Esophagus muscularis mucosa (tissue), 4 donors: ENCODE results near the gene KDM3B.

Experiments
- EP300 ChIP-seq: sonication (generic); formaldehyde crosslinking; IDR thresholded peaks from one replicate; pipeline ENCODE4 v1.6.1; 2017; ENCODE audit warnings: antibody characterized with exemption
- POLR2A ChIP-seq: fragments of 450-650 bp; IDR thresholded peaks from one replicate; pipeline ENCODE4 v1.6.1; 2017; ENCODE audit warnings: antibody characterized with exemption, moderate library complexity, mild to moderate bottlenecking, low read depth
- POLR2AphosphoS5 ChIP-seq, 2 donors: sonication (generic); formaldehyde crosslinking; IDR thresholded peaks; one replicate each; pipeline ENCODE4 v1.6.1; 2017; ENCODE audit warnings: antibody characterized with exemption in 2 of 2
- TF ChIP-seq, protein P1 (sequence below), 3 experiments: fragments of 200-600 bp in 2 of 3; fragments of 450-650 bp in 1 of 3; sonication (generic) in 2 of 3; IDR thresholded peaks; one replicate each; pipeline ENCODE4 v1.5.1; 2017 to 2019; ENCODE audit warnings: antibody characterized with exemption in 3 of 3, mild to moderate bottlenecking in 2 of 3, moderate library complexity in 1 of 3

DNA sequence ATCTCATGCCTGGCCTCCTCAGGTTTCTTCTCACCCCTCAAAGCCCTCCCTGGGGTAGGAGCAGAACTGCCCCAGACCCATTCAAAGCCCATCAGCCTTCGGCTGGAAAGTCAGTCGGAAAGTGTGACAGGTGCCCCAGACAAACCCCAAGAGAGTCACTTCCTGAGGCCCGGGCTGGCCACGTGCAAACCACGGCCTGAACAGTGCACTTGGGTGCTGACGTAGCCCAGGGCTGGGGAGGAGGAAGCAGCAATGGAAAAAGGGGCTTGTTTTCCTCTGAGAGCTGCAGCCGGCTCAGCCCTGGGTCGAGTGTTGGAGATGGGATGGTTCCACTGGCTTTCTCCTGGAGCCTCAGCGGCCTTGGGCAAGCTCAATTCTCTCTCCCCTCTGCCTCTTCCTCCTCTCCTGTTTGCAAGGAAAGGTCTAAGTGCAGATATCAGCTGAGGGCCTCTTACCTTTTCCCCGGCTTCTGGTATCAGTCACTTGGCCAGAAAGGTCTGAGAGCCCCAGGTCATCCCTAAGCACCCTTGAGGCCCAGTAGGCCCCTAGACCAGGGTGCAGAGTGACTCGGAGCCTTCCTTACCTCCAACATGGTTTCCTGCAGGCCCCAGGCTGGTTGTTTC lies 106.9 kb downstream of the KDM3B start:
- TF ChIP-seq, protein P1, sequence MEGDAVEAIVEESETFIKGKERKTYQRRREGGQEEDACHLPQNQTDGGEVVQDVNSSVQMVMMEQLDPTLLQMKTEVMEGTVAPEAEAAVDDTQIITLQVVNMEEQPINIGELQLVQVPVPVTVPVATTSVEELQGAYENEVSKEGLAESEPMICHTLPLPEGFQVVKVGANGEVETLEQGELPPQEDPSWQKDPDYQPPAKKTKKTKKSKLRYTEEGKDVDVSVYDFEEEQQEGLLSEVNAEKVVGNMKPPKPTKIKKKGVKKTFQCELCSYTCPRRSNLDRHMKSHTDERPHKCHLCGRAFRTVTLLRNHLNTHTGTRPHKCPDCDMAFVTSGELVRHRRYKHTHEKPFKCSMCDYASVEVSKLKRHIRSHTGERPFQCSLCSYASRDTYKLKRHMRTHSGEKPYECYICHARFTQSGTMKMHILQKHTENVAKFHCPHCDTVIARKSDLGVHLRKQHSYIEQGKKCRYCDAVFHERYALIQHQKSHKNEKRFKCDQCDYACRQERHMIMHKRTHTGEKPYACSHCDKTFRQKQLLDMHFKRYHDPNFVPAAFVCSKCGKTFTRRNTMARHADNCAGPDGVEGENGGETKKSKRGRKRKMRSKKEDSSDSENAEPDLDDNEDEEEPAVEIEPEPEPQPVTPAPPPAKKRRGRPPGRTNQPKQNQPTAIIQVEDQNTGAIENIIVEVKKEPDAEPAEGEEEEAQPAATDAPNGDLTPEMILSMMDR (IDR thresholded peaks at IDR 0.05), result no peak
- TF ChIP-seq POLR2A (no peak), EP300 (no peak), POLR2AphosphoS5 (IDR thresholded peaks at IDR 0.05) (peak in 1 of 2 donors; percentile 23)
